Measurements from ENCODE around the gene TMEM229B.

Gene TMEM229B

GRCh38 chr14:67426161-67426560 lies 62.4 kb downstream of the TMEM229B start:
- H3K4me3 ChIP-seq (ENCODE audit: low read length) = no peak overlapping the region
- DNase-seq (ENCODE audit: low read depth) = no peak
- no peak for TF ChIP-seq CTCF (conservative IDR thresholded peaks at IDR 0.05; ENCODE audit: low read length)

- TF ChIP-seq CTCF (conservative IDR thresholded peaks at IDR 0.05; ENCODE audit: low read length) = no peak
- DNase-seq (ENCODE audit: low read depth) = no peak
- H3K4me3 ChIP-seq (ENCODE audit: low read length) = no peak overlapping the region
Measured at GRCh38 chr14:67425608-67426007, 62.9 kb downstream of the TMEM229B start.

DNA sequence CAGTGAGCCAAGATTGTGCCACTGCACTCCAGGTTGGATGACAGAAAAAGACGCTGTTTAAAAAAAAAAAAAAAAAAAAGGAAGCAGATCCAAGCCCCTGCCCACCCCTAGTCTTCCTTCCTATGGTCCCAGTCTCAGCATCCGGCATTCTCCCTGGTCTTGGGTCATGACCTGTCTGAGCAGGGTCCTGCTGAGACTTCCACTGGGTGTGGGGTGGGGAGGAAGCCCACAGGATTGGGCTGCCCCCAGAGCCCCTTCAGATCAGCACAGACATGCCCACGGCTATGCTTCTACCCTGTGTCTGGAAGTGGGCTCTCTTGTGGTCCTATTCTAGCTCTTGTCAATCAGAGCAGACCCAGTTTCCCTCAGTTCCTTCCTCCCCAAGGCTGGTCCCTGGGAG lies 64.0 kb downstream of the TMEM229B start:
- H3K4me3 ChIP-seq (ENCODE audit: low read length) = no peak overlapping the region
- DNase-seq (ENCODE audit: low read depth) = no peak
- no peak for TF ChIP-seq CTCF (conservative IDR thresholded peaks at IDR 0.05; ENCODE audit: low read length)

- H3K4me3 ChIP-seq (ENCODE audit: low read length) = no peak overlapping the region
- no peak for TF ChIP-seq CTCF (conservative IDR thresholded peaks at IDR 0.05; ENCODE audit: low read length)
- no peak for DNase-seq (ENCODE audit: low read depth)
Measured at GRCh38 chr14:67423424-67423823, 65.1 kb downstream of the TMEM229B start.

GRCh38 chr14:67421356-67422224 lies 66.9 kb downstream of the TMEM229B start:
- DNase-seq (ENCODE audit: low read depth) = no peak
- H3K4me3 ChIP-seq (ENCODE audit: low read length) = no peak overlapping the region
- no peak for TF ChIP-seq CTCF (conservative IDR thresholded peaks at IDR 0.05; ENCODE audit: low read length)
